T-cell (primary cell): ENCODE data around the gene PPP4R1. TPM values are rescaled to one million over a fixed set of nuclear protein-coding genes. Genes with fewer than 3 reads are reported as not detected.
A peak's percentile ranks its signal among the peaks of the same experiment; 100 is the strongest.

ENCODE experiments used
- ATAC-seq, 4 experiments: fragments of 200-7000 bp in 3 of 4; fragments of 150-1000 bp in 1 of 4; cut with Tn5 transposase; replicated peaks in 1 of 4; 1 replicate in 3 of 4; 2 replicates in 1 of 4; pipeline ENCODE4 v1.10.0; 2021; ENCODE audit warnings: moderate library complexity in 3 of 4, mild to moderate bottlenecking in 2 of 4, moderate number of reproducible peaks in 1 of 4
- CTCF ChIA-PET, 2 donors: fragments of 300-600 bp; sonication (Branson Sonifier 250); formaldehyde crosslinking; loops; one replicate each; lab custom pipeline; 2022; ENCODE audit warnings: antibody characterized with exemption in 2 of 2; lab: Charles Lee
- POLR2A ChIA-PET, 2 donors: fragments of 300-600 bp; sonication (Branson Sonifier 250); formaldehyde crosslinking; loops; one replicate each; lab custom pipeline; 2022; ENCODE audit warnings: antibody characterized with exemption in 2 of 2; lab: Charles Lee
- DNase-seq, 35 experiments: peaks; one replicate each; pipeline versions ENCODE4 v3.0.0 to v3.0.0-alpha.2; 2013 to 2023
- H3K27ac ChIP-seq: one replicate; pipeline ENCODE4 v1.5.1; 2013; ENCODE audit warnings: low read length
- H3K27me3 ChIP-seq, 2 experiments: replicated peaks in 1 of 2; 1 replicate in 1 of 2; 2 replicates in 1 of 2; pipeline versions ENCODE4 v1.6.1 to v1.7.0; 2013; ENCODE audit warnings: low read length in 1 of 2, mixed read lengths in 1 of 2; ENCODE audit not compliant: control insufficient read depth in 2 of 2, insufficient read depth in 2 of 2; ENCODE audit errors: extremely low read depth in 1 of 2
- H3K36me3 ChIP-seq, 2 donors: 1 replicate in 1 of 2; 2 replicates in 1 of 2; pipeline versions ENCODE4 v1.6.1 to v1.7.0; 2013; ENCODE audit warnings: low read length in 1 of 2; ENCODE audit not compliant: control insufficient read depth in 2 of 2, insufficient read depth in 1 of 2; ENCODE audit errors: extremely low read depth in 1 of 2
- H3K4me1 ChIP-seq, 2 experiments: 1 replicate in 1 of 2; 2 replicates in 1 of 2; pipeline versions ENCODE4 v1.6.1 to v1.7.0; 2013; ENCODE audit warnings: low read length in 2 of 2, mixed read lengths in 1 of 2; ENCODE audit not compliant: insufficient read depth in 2 of 2, control insufficient read depth in 1 of 2; ENCODE audit errors: extremely low read depth in 1 of 2
- H3K4me3 ChIP-seq, 2 donors: 1 replicate in 1 of 2; 2 replicates in 1 of 2; pipeline versions ENCODE4 v1.5.1 to v1.7.0; 2013; ENCODE audit warnings: mild to moderate bottlenecking in 2 of 2, low read length in 1 of 2, moderate library complexity in 1 of 2; ENCODE audit not compliant: control insufficient read depth in 1 of 2; ENCODE audit errors: extremely low read depth in 1 of 2
- H3K9me3 ChIP-seq: 2 replicates; pipeline ENCODE4 v1.7.0; 2013
- H3K27ac Mint-ChIP-seq, 2 donors: one replicate each; pipeline ENCODE4 v1.8.0; 2020 to 2021; ENCODE audit warnings: mild to moderate bottlenecking in 2 of 2, mixed read lengths in 2 of 2
- H3K27me3 Mint-ChIP-seq, 2 donors: one replicate each; pipeline ENCODE4 v1.8.0; 2021 to 2022; ENCODE audit warnings: mixed read lengths in 2 of 2
- H3K36me3 Mint-ChIP-seq: one replicate; pipeline ENCODE4 v1.8.0; 2021; ENCODE audit warnings: mixed read lengths
- H3K4me1 Mint-ChIP-seq, 3 donors: one replicate each; pipeline ENCODE4 v1.8.0; 2020 to 2022; ENCODE audit warnings: mixed read lengths in 3 of 3, mild to moderate bottlenecking in 1 of 3
- H3K4me3 Mint-ChIP-seq, 3 donors: one replicate each; pipeline ENCODE4 v1.8.0; 2020 to 2022; ENCODE audit warnings: mild to moderate bottlenecking in 3 of 3, mixed read lengths in 3 of 3, moderate library complexity in 3 of 3
- H3K9me3 Mint-ChIP-seq, 3 donors: one replicate each; pipeline ENCODE4 v1.8.0; 2020 to 2022; ENCODE audit warnings: mixed read lengths in 3 of 3
- WGBS: methylation state at CpG from one replicate; pipeline ENCODE4 v1.1.5; 2013; ENCODE audit warnings: missing lambda C conversion rate; ENCODE audit not compliant: insufficient coverage; 5-methylcytosine and 5-hydroxymethylcytosine counted together
- total RNA-seq, 35 experiments: library from RNA in 6 of 35; stranded (reverse) in 6 of 35; fragments of 120-200 nt in 1 of 35; gene quantifications; one replicate each; pipeline versions ENCODE4 v1.2.1 to v1.2.4 and lab custom pipeline; 2013 to 2026

PPP4R1 gene
- total RNA-seq, 5 donors from 2014 or later (not counting 1 experiment from before 2014, with no cell fraction given) = 31.5 to 54.7 (median 44.4) TPM

- Mint-ChIP-seq H3K9me3 (peaks cover 0 to 4% (median under 1%) of the 10 kb centered on the region in 3 donors), H3K27ac (no peak overlapping the region), H3K4me3 (no peak overlapping the region), H3K27me3 (no peaks in the 10 kb centered on the region), H3K4me1 (peaks cover 23 to 31% (median 29%) of the 10 kb centered on the region in 3 donors), H3K36me3 (peaks cover 12% of the 10 kb centered on the region)
- Histone ChIP-seq H3K4me1 (peaks cover 0 to 2% of the 10 kb centered on the region in 2 experiments), H3K36me3 (no peaks in the 10 kb centered on the region), H3K27me3 (no peaks in the 10 kb centered on the region), H3K9me3 (peaks cover 1% of the 10 kb centered on the region), H3K27ac (no peak overlapping the region), H3K4me3 (no peak overlapping the region)
- ChIA-PET POLR2A (no interaction called here), CTCF (no interaction called here)
- ATAC-seq = no peak
- 70% methylated on average over 2 of the region's 2 CpGs for WGBS
- no peak for DNase-seq
Measured at GRCh38 chr18:9604348-9604747, 10.0 kb downstream of the PPP4R1 start.

GRCh38 chr18:9599328-9599727 lies 15.0 kb downstream of the PPP4R1 start:
- no peak for DNase-seq
- POLR2A ChIA-PET = no interaction called here

GRCh38 chr18:9597609-9598008 lies 16.8 kb downstream of the PPP4R1 start:
- H3K4me3 ChIP-seq = no peak overlapping the region
- Mint-ChIP-seq H3K27ac (no peak overlapping the region), H3K27me3 (no peaks in the 10 kb centered on the region), H3K4me1 (peaks cover 22 to 32% (median 32%) of the 10 kb centered on the region in 3 donors), H3K9me3 (peaks cover 8 to 15% (median 12%) of the 10 kb centered on the region in 3 donors), H3K4me3 (no peak overlapping the region), H3K36me3 (peaks cover 38% of the 10 kb centered on the region)
- WGBS = no CpG with 5 or more reads among the region's 3 CpGs
- CTCF ChIA-PET = interaction anchor here in 1 of 2 donors (0.7 kb wide), 1 partner anchor 19 kb away, joined by 4 read pairs; no protein-coding TSS in a partner anchor
- DNase-seq = no peak
- no peaks in the 10 kb centered on the region for H3K27me3 ChIP-seq
- no peak overlapping the region for H3K27ac ChIP-seq
- POLR2A ChIA-PET = no interaction called here
- H3K9me3 ChIP-seq = peaks cover 2% of the 10 kb centered on the region
- no peaks in the 10 kb centered on the region for H3K36me3 ChIP-seq
- no peaks in the 10 kb centered on the region for H3K4me1 ChIP-seq
- ATAC-seq = no peak

More at GRCh38 chr18:9599328-9599727, 15.0 kb downstream of the PPP4R1 start:
- no peak for ATAC-seq
- Mint-ChIP-seq H3K4me3 (no peak overlapping the region), H3K4me1 (peaks cover 24 to 35% (median 34%) of the 10 kb centered on the region in 3 donors), H3K27me3 (no peaks in the 10 kb centered on the region), H3K9me3 (peaks cover 8 to 15% (median 12%) of the 10 kb centered on the region in 3 donors), H3K27ac (no peak overlapping the region), H3K36me3 (peaks cover 36% of the 10 kb centered on the region)
- H3K36me3 ChIP-seq = no peaks in the 10 kb centered on the region
- CTCF ChIA-PET = no interaction called here
- no peak overlapping the region for H3K27ac ChIP-seq
- H3K27me3 ChIP-seq = no peaks in the 10 kb centered on the region
- no peak overlapping the region for H3K4me3 ChIP-seq
- no peaks in the 10 kb centered on the region for H3K4me1 ChIP-seq
- H3K9me3 ChIP-seq = peaks cover 2% of the 10 kb centered on the region

- ChIA-PET CTCF (interaction anchor here in 1 of 2 donors (0.6 to 0.7 kb wide), 2 partner anchors 18 to 397 kb away, joined by 3 to 4 read pairs; no protein-coding TSS in a partner anchor), POLR2A (no interaction called here)
- Mint-ChIP-seq H3K4me3 (no peak overlapping the region), H3K27ac (no peak overlapping the region), H3K27me3 (no peaks in the 10 kb centered on the region), H3K9me3 (peaks cover 8 to 15% (median 12%) of the 10 kb centered on the region in 3 donors), H3K4me1 (peaks cover 22 to 32% (median 31%) of the 10 kb centered on the region in 3 donors), H3K36me3 (peaks cover 41% of the 10 kb centered on the region)
- ATAC-seq (no peak), DNase-seq (no peak)
- Histone ChIP-seq H3K4me3 (no peak overlapping the region), H3K27ac (no peak overlapping the region), H3K4me1 (no peaks in the 10 kb centered on the region), H3K9me3 (peaks cover 2% of the 10 kb centered on the region), H3K27me3 (no peaks in the 10 kb centered on the region), H3K36me3 (no peaks in the 10 kb centered on the region)
- WGBS = no CpG with 5 or more reads among the region's 4 CpGs
Measured at GRCh38 chr18:9596843-9597526, 17.4 kb downstream of the PPP4R1 start.

GRCh38 chr18:9596226-9596625 lies 18.1 kb downstream of the PPP4R1 start:
- peaks cover 43% of the 10 kb centered on the region for H3K36me3 Mint-ChIP-seq

GRCh38 chr18:9594823-9595596 lies 19.3 kb downstream of the PPP4R1 start:
- Mint-ChIP-seq H3K27me3 (no peaks in the 10 kb centered on the region), H3K27ac (peak overlapping the region in 1 of 2 donors; percentile 53), H3K4me3 (no peak overlapping the region), H3K36me3 (peaks cover 49% of the 10 kb centered on the region), H3K9me3 (peaks cover 8 to 12% (median 12%) of the 10 kb centered on the region in 3 donors), H3K4me1 (peaks cover 22 to 32% (median 28%) of the 10 kb centered on the region in 3 donors)
- DNase-seq (no peak), ATAC-seq (no peak)
- Histone ChIP-seq H3K27ac (no peak overlapping the region), H3K27me3 (no peaks in the 10 kb centered on the region), H3K4me3 (no peak overlapping the region), H3K4me1 (no peaks in the 10 kb centered on the region), H3K9me3 (peaks cover 2% of the 10 kb centered on the region), H3K36me3 (peaks cover 0 to 6% of the 10 kb centered on the region in 2 donors)
- CTCF ChIA-PET = interaction anchor here in 1 of 2 donors (0.6 to 0.9 kb wide), 2 partner anchors 17 to 302 kb away, joined by 3 read pairs; no protein-coding TSS in a partner anchor
- POLR2A ChIA-PET = no interaction called here
- 63% methylated on average over 1 of the region's 1 CpG for WGBS

More at GRCh38 chr18:9596226-9596625, 18.1 kb downstream of the PPP4R1 start:
- H3K9me3 ChIP-seq = peaks cover 2% of the 10 kb centered on the region
- no peak overlapping the region for H3K27ac ChIP-seq
- no peak for ATAC-seq
- no peak overlapping the region for H3K27ac Mint-ChIP-seq
- H3K36me3 ChIP-seq = no peaks in the 10 kb centered on the region
- H3K4me1 Mint-ChIP-seq = peaks cover 22 to 32% (median 28%) of the 10 kb centered on the region in 3 donors
- DNase-seq = no peak
- no CpG with 5 or more reads among the region's 3 CpGs for WGBS
- ChIA-PET CTCF (no interaction called here), POLR2A (no interaction called here)
- no peaks in the 10 kb centered on the region for H3K27me3 ChIP-seq
- H3K4me1 ChIP-seq = no peaks in the 10 kb centered on the region
- no peak overlapping the region for H3K4me3 ChIP-seq
- H3K4me3 Mint-ChIP-seq = no peak overlapping the region
- H3K9me3 Mint-ChIP-seq = peaks cover 8 to 15% (median 12%) of the 10 kb centered on the region in 3 donors
- H3K27me3 Mint-ChIP-seq = no peaks in the 10 kb centered on the region
